Medulla oblongata (tissue), 1 donor: ENCODE measurements around the gene INVS.
A peak's percentile ranks its signal among the peaks of the same experiment; 100 is the strongest.
"Not testable (repeated sequence)": the region's sequence is repeated elsewhere in the genome, so short reads cannot be mapped to it uniquely, and the experiment has no call there.

Experiments used
- DNase-seq: peaks from one replicate; pipeline ENCODE4 v3.0.0-alpha.2; 2015; ENCODE audit errors: extremely low spot score

INVS gene

GRCh38 chr9:100197553-100197952 lies 98.5 kb downstream of the INVS start:
- DNase-seq, result no peak

- DNase-seq, result no peak
Measured at GRCh38 chr9:100202806-100203205, 103.8 kb downstream of the INVS start.

GRCh38 chr9:100204796-100205195 lies 105.8 kb downstream of the INVS start:
- no peak for DNase-seq

- no peak for DNase-seq
Measured at GRCh38 chr9:100206899-100207298, 107.9 kb downstream of the INVS start.

GRCh38 chr9:100208673-100209072 lies 109.6 kb downstream of the INVS start:
- DNase-seq, result no peak

GRCh38 chr9:100211476-100211875 lies 112.4 kb downstream of the INVS start:
- DNase-seq, result peak; percentile 25

GRCh38 chr9:100213730-100214477 lies 114.9 kb downstream of the INVS start:
- DNase-seq, result no peak

- DNase-seq, result peak; percentile 72
Measured at GRCh38 chr9:100216178-100216787, 117.2 kb downstream of the INVS start.

GRCh38 chr9:100217536-100217935 lies 118.5 kb downstream of the INVS start:
- no peak for DNase-seq

- DNase-seq, result no peak
Measured at GRCh38 chr9:100219347-100219746, 120.3 kb downstream of the INVS start.

GRCh38 chr9:100220936-100221335 lies 121.9 kb downstream of the INVS start:
- no peak for DNase-seq

- DNase-seq, result no peak
Measured at GRCh38 chr9:100221538-100221937, 122.5 kb downstream of the INVS start.

GRCh38 chr9:100222674-100223073 lies 123.6 kb downstream of the INVS start:
- peak; percentile 40 for DNase-seq

- DNase-seq, result no peak
Measured at GRCh38 chr9:100227636-100228035, 128.6 kb downstream of the INVS start.

GRCh38 chr9:100228352-100228869 lies 129.4 kb downstream of the INVS start:
- no peak for DNase-seq

GRCh38 chr9:100229136-100229535 lies 130.1 kb downstream of the INVS start:
- no peak for DNase-seq

- no peak for DNase-seq
Measured at GRCh38 chr9:100229561-100229960, 130.5 kb downstream of the INVS start.

GRCh38 chr9:100236986-100237385 lies 137.9 kb downstream of the INVS start:
- DNase-seq, result not testable (repeated sequence)

GRCh38 chr9:100240512-100240911 lies 141.5 kb downstream of the INVS start:
- DNase-seq, result no peak

GRCh38 chr9:100267211-100267610 lies 168.2 kb downstream of the INVS start:
- no peak for DNase-seq

GRCh38 chr9:100268271-100268670 lies 169.2 kb downstream of the INVS start:
- DNase-seq, result no peak

- DNase-seq, result no peak
Measured at GRCh38 chr9:100269656-100270055, 170.6 kb downstream of the INVS start.
